Stomach (tissue), 4 donors: ENCODE measurements around the gene CD81.

ENCODE experiments used
- CTCF ChIP-seq, 7 experiments: fragments of 450-650 bp in 4 of 7; fragments of 200-600 bp in 3 of 7; sonication (generic) in 3 of 7; IDR thresholded peaks; one replicate each; pipeline ENCODE4 v1.5.1; 2016 to 2019; ENCODE audit warnings: antibody characterized with exemption in 7 of 7, control low read depth in 2 of 7, mild to moderate bottlenecking in 1 of 7
- POLR2A ChIP-seq, 4 donors: fragments of 450-650 bp; IDR thresholded peaks; one replicate each; pipeline ENCODE4 v1.6.1; 2016; ENCODE audit warnings: antibody characterized with exemption in 4 of 4, control low read depth in 2 of 4, mild to moderate bottlenecking in 1 of 4, moderate library complexity in 1 of 4
- POLR2AphosphoS5 ChIP-seq, 3 donors: sonication (generic); formaldehyde crosslinking; IDR thresholded peaks; one replicate each; pipeline ENCODE4 v1.6.1; 2016; ENCODE audit warnings: antibody characterized with exemption in 3 of 3

- TF ChIP-seq CTCF (IDR thresholded peaks at IDR 0.05) (no peak), POLR2A (IDR thresholded peaks at IDR 0.05) (no peak), POLR2AphosphoS5 (IDR thresholded peaks at IDR 0.05) (no peak)
Measured at GRCh38 chr11:2396471-2396870, 19.4 kb downstream of the CD81 start.
